ENCODE results near the gene IKZF5.

DNA sequence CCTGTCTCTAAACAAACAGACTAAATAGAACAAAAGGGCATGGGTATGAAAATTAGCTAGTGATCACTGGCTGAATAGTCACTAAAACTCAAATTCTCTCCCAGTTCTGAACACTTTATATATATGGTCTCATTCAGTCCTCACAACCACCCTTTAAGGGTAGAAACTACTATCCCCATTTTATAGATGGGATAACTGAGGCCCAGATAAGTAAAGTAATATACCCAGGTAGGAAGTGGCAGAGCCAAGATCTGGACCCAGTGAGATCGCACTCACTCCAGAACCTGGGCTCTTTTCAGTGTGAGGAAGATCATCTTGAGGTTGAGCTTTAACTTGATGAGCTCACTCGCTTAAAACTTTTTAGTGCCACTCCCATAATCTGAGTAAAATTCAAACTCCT, 23.9 kb downstream of the IKZF5 start:
- no peak for TF ChIP-seq CTCF (conservative IDR thresholded peaks at IDR 0.05; ENCODE audit: low read depth in 2 of 2)
- no peak for TF ChIP-seq EZH2phosphoT487 (IDR thresholded peaks at IDR 0.05; ENCODE audit: unreplicated experiment)
- TF ChIP-seq POLR2AphosphoS5 (IDR thresholded peaks at IDR 0.05; ENCODE audit: low read depth): no peak
- no peak for TF ChIP-seq ZNF114 (CRISPR knock-in tag; IDR thresholded peaks at IDR 0.05)
- no peak for TF ChIP-seq EZH2 (IDR thresholded peaks at IDR 0.05; ENCODE audit: low read depth, unreplicated experiment)
- TF ChIP-seq ETS1 (IDR thresholded peaks at IDR 0.05): no peak
- TF ChIP-seq JUNB (IDR thresholded peaks at IDR 0.05; ENCODE audit: unreplicated experiment): no peak
- no peak for TF ChIP-seq CREB1 (CRISPR knock-in tag; IDR thresholded peaks at IDR 0.05; ENCODE audit: low read depth)
- TF ChIP-seq REST (IDR thresholded peaks at IDR 0.05; ENCODE audit: unreplicated experiment): no peak

Data from GM23338 (cell line).